Activated naive CD8-positive, alpha-beta T cell treated with anti-CD3 and anti-CD28 coated beads, Interleukin-2, amount 10 ng/mL, durations not matched to agents 7 days and 5 days (primary cell): ENCODE results near the gene OGFR. TPM values are rescaled to one million over a fixed set of nuclear protein-coding genes. Genes with fewer than 3 reads are reported as not detected.
A peak's percentile ranks its signal among the peaks of the same experiment; 100 is the strongest.

Experiments used
- ATAC-seq: fragments of 150-1000 bp; cut with Tn5 transposase; one replicate; pipeline ENCODE4 v1.10.0; 2021; ENCODE audit warnings: low read depth, moderate library complexity
- POLR2A ChIA-PET: fragments of 350-600 bp; sonication (Branson Sonifier 250); formaldehyde crosslinking; loops from one replicate; lab custom pipeline; 2021; ENCODE audit warnings: antibody characterized with exemption; lab: Charles Lee
- DNase-seq: peaks from one replicate; pipeline ENCODE4 v3.0.0; 2021
- H3K27ac Mint-ChIP-seq: one replicate; pipeline ENCODE4 v1.8.0; 2022; ENCODE audit warnings: mild to moderate bottlenecking, mixed read lengths
- H3K27me3 Mint-ChIP-seq: one replicate; pipeline ENCODE4 v1.8.0; 2022; ENCODE audit warnings: mild to moderate bottlenecking, moderate library complexity, mixed read lengths
- H3K36me3 Mint-ChIP-seq: one replicate; pipeline ENCODE4 v1.8.0; 2021; ENCODE audit warnings: mild to moderate bottlenecking, mixed read lengths
- H3K4me1 Mint-ChIP-seq: one replicate; pipeline ENCODE4 v1.8.0; 2021; ENCODE audit warnings: mixed read lengths
- H3K4me3 Mint-ChIP-seq: one replicate; pipeline ENCODE4 v1.8.0; 2022; ENCODE audit warnings: mild to moderate bottlenecking, moderate library complexity, mixed read lengths
- H3K9me3 Mint-ChIP-seq: one replicate; pipeline ENCODE4 v1.8.0; 2021; ENCODE audit warnings: mixed read lengths
- total RNA-seq, 2 experiments: library from RNA; stranded (reverse); gene quantifications; one replicate each; pipeline ENCODE4 v1.2.3, GENCODE V29; 2021

OGFR gene
- total RNA-seq, 2 experiments from 2014 or later: 80.8 to 81.1 TPM

GRCh38 chr20:62801284-62802010 is 3.2 kb upstream of the OGFR start:
- H3K4me1 Mint-ChIP-seq: peaks cover 15% of the 10 kb centered on the region
- H3K27ac Mint-ChIP-seq: no peak overlapping the region
- ATAC-seq (no peak), DNase-seq (no peak)
- no peaks in the 10 kb centered on the region for H3K9me3 Mint-ChIP-seq
- H3K4me3 Mint-ChIP-seq: no peak overlapping the region
- POLR2A ChIA-PET: no interaction called here
- H3K27me3 Mint-ChIP-seq: no peaks in the 10 kb centered on the region
- H3K36me3 Mint-ChIP-seq: peaks cover 14% of the 10 kb centered on the region

- no peak overlapping the region for H3K4me3 Mint-ChIP-seq
- POLR2A ChIA-PET: interaction anchor here (0.7 to 4.5 kb wide), 2 partner anchors 7 to 395 kb away, joined by 3 to 59 read pairs; partner anchors contain the start of genes CABLES2 and MRGBP
- H3K9me3 Mint-ChIP-seq: no peaks in the 10 kb centered on the region
- H3K36me3 Mint-ChIP-seq: peaks cover 14% of the 10 kb centered on the region
- H3K4me1 Mint-ChIP-seq: peaks cover 20% of the 10 kb centered on the region
- H3K27me3 Mint-ChIP-seq: no peaks in the 10 kb centered on the region
- DNase-seq: no peak
- no peak overlapping the region for H3K27ac Mint-ChIP-seq
- no peak for ATAC-seq
Measured at GRCh38 chr20:62802026-62802712, 2.5 kb upstream of the OGFR start.

- Mint-ChIP-seq H3K4me1 (peaks cover 23% of the 10 kb centered on the region), H3K36me3 (peaks cover 9% of the 10 kb centered on the region), H3K27ac (peak overlapping the region; percentile 98), H3K4me3 (peak overlapping the region; percentile 94), H3K9me3 (no peaks in the 10 kb centered on the region), H3K27me3 (no peaks in the 10 kb centered on the region)
- peak; percentile 45 for ATAC-seq
- POLR2A ChIA-PET: interaction anchor here (0.9 to 4.5 kb wide), 5 partner anchors 9 to 417 kb away, joined by 3 to 59 read pairs (median 4); partner anchors contain the start of genes MRGBP, RPS21 and SLCO4A1
- DNase-seq: peak; percentile 65
Measured at GRCh38 chr20:62804021-62804626, 511 bp upstream of the OGFR start.

GRCh38 chr20:62805155-62805710 is 598 bp downstream of the OGFR start:
- peaks cover 23% of the 10 kb centered on the region for H3K4me1 Mint-ChIP-seq
- H3K9me3 Mint-ChIP-seq: no peaks in the 10 kb centered on the region
- H3K4me3 Mint-ChIP-seq: peak overlapping the region; percentile 80
- peak; percentile 17 for ATAC-seq
- DNase-seq: no peak
- peak overlapping the region; percentile 82 for H3K27ac Mint-ChIP-seq
- POLR2A ChIA-PET: interaction anchor here (0.7 to 4.5 kb wide), 3 partner anchors 10 to 181 kb away, joined by 4 to 59 read pairs (median 4); partner anchors contain the start of genes MRGBP and SLCO4A1
- H3K36me3 Mint-ChIP-seq: peaks cover 4% of the 10 kb centered on the region
- no peaks in the 10 kb centered on the region for H3K27me3 Mint-ChIP-seq

GRCh38 chr20:62805711-62806382 is 1.2 kb downstream of the OGFR start:
- Mint-ChIP-seq H3K36me3 (peaks cover 3% of the 10 kb centered on the region), H3K4me3 (peak overlapping the region; percentile 80), H3K9me3 (no peaks in the 10 kb centered on the region), H3K27me3 (no peaks in the 10 kb centered on the region), H3K4me1 (peaks cover 23% of the 10 kb centered on the region), H3K27ac (peak overlapping the region; percentile 82)
- DNase-seq (no peak), ATAC-seq (no peak)
- POLR2A ChIA-PET: interaction anchor here (0.7 to 4.5 kb wide), 2 partner anchors 11 to 182 kb away, joined by 4 to 59 read pairs; partner anchors contain the start of gene MRGBP

GRCh38 chr20:62806383-62807050 is 1.9 kb downstream of the OGFR start:
- peaks cover 23% of the 10 kb centered on the region for H3K4me1 Mint-ChIP-seq
- peak overlapping the region; percentile 80 for H3K4me3 Mint-ChIP-seq
- peak overlapping the region; percentile 46 for H3K27ac Mint-ChIP-seq
- no peaks in the 10 kb centered on the region for H3K9me3 Mint-ChIP-seq
- no peaks in the 10 kb centered on the region for H3K27me3 Mint-ChIP-seq
- POLR2A ChIA-PET: interaction anchor here (4.5 kb wide), 1 partner anchor 12 kb away, joined by 59 read pairs; the partner anchor contains the start of gene MRGBP
- ATAC-seq (no peak), DNase-seq (no peak)
- peaks cover 3% of the 10 kb centered on the region for H3K36me3 Mint-ChIP-seq

GRCh38 chr20:62807444-62808210 is 3.0 kb downstream of the OGFR start:
- POLR2A ChIA-PET: interaction anchor here (1.0 to 3.3 kb wide), 3 partner anchors 11 to 165 kb away, joined by 3 to 30 read pairs (median 5); partner anchors contain the start of genes MRGBP and SLCO4A1
- DNase-seq (no peak), ATAC-seq (no peak)
- peaks cover 23% of the 10 kb centered on the region for H3K4me1 Mint-ChIP-seq
- peak overlapping the region; percentile 51 for H3K27ac Mint-ChIP-seq
- H3K27me3 Mint-ChIP-seq: no peaks in the 10 kb centered on the region
- peaks cover 7% of the 10 kb centered on the region for H3K36me3 Mint-ChIP-seq
- H3K9me3 Mint-ChIP-seq: no peaks in the 10 kb centered on the region
- no peak overlapping the region for H3K4me3 Mint-ChIP-seq

- no peaks in the 10 kb centered on the region for H3K27me3 Mint-ChIP-seq
- H3K4me3 Mint-ChIP-seq: peak overlapping the region; percentile 30
- ATAC-seq: peak; percentile 43
- POLR2A ChIA-PET: interaction anchor here (1.0 to 3.3 kb wide), 3 partner anchors 12 to 166 kb away, joined by 3 to 30 read pairs (median 5); partner anchors contain the start of genes MRGBP and SLCO4A1
- peak; percentile 83 for DNase-seq
- no peaks in the 10 kb centered on the region for H3K9me3 Mint-ChIP-seq
- H3K36me3 Mint-ChIP-seq: peaks cover 8% of the 10 kb centered on the region
- peaks cover 23% of the 10 kb centered on the region for H3K4me1 Mint-ChIP-seq
- peak overlapping the region; percentile 69 for H3K27ac Mint-ChIP-seq
Measured at GRCh38 chr20:62808211-62808865, 3.7 kb downstream of the OGFR start.

- Mint-ChIP-seq H3K4me3 (no peak overlapping the region), H3K9me3 (no peaks in the 10 kb centered on the region), H3K27ac (no peak overlapping the region), H3K4me1 (peaks cover 14% of the 10 kb centered on the region), H3K27me3 (peaks cover 3% of the 10 kb centered on the region), H3K36me3 (peaks cover 6% of the 10 kb centered on the region)
- DNase-seq: no peak
- POLR2A ChIA-PET: interaction anchor here (3.3 kb wide), 1 partner anchor 14 kb away, joined by 30 read pairs; the partner anchor contains the start of gene MRGBP
- ATAC-seq: no peak
Measured at GRCh38 chr20:62809530-62810428, 5.1 kb downstream of the OGFR start.

- Mint-ChIP-seq H3K4me3 (no peak overlapping the region), H3K27ac (no peak overlapping the region), H3K27me3 (peaks cover 14% of the 10 kb centered on the region), H3K9me3 (no peaks in the 10 kb centered on the region), H3K36me3 (peaks cover 5% of the 10 kb centered on the region), H3K4me1 (peaks cover 10% of the 10 kb centered on the region)
- ATAC-seq (no peak), DNase-seq (no peak)
- POLR2A ChIA-PET: interaction anchor here (1.2 kb wide), 1 partner anchor 17 kb away, joined by 4 read pairs; no protein-coding TSS in a partner anchor
Measured at GRCh38 chr20:62811320-62811719, 6.7 kb downstream of the OGFR start.
